ENCODE results near the gene SDK2.
A peak's percentile ranks its signal among the peaks of the same experiment; 100 is the strongest.

The SDK2 gene

GRCh38 chr17:73547790-73548189 is 96.5 kb downstream of the SDK2 start:
- in situ Hi-C loops (cut with MboI; ENCODE audit: low sequenced_read_pairs, unreplicated experiment): no loop called here
- TF ChIP-seq CTCF (IDR thresholded peaks at IDR 0.05; ENCODE audit: borderline replicate concordance, control extremely low read depth, extremely low read depth, insufficient read depth, missing control alignments): no peak
- DNase-seq (ENCODE audit: low spot score): no peak

GRCh38 chr17:73546770-73547536 is 97.3 kb downstream of the SDK2 start:
- TF ChIP-seq CTCF (IDR thresholded peaks at IDR 0.05; ENCODE audit: borderline replicate concordance, control extremely low read depth, extremely low read depth, insufficient read depth, missing control alignments): no peak
- in situ Hi-C loops (cut with MboI; ENCODE audit: low sequenced_read_pairs, unreplicated experiment): no loop called here
- DNase-seq (ENCODE audit: low spot score): peak; percentile 60

- in situ Hi-C loops (cut with MboI; ENCODE audit: low sequenced_read_pairs, unreplicated experiment): no loop called here
- DNase-seq (ENCODE audit: low spot score): no peak
- no peak for TF ChIP-seq CTCF (IDR thresholded peaks at IDR 0.05; ENCODE audit: borderline replicate concordance, control extremely low read depth, extremely low read depth, insufficient read depth, missing control alignments)
These were observed 98.1 kb downstream of the SDK2 start for GRCh38 chr17:73546114-73546513.

- in situ Hi-C loops (cut with MboI; ENCODE audit: low sequenced_read_pairs, unreplicated experiment): no loop called here
- TF ChIP-seq CTCF (IDR thresholded peaks at IDR 0.05; ENCODE audit: borderline replicate concordance, control extremely low read depth, extremely low read depth, insufficient read depth, missing control alignments): no peak
- no peak for DNase-seq (ENCODE audit: low spot score)
These were observed 98.9 kb downstream of the SDK2 start for GRCh38 chr17:73545109-73546032.

GRCh38 chr17:73544333-73544732 is 99.9 kb downstream of the SDK2 start:
- in situ Hi-C loops (cut with MboI; ENCODE audit: low sequenced_read_pairs, unreplicated experiment): no loop called here
- no peak for DNase-seq (ENCODE audit: low spot score)
- no peak for TF ChIP-seq CTCF (IDR thresholded peaks at IDR 0.05; ENCODE audit: borderline replicate concordance, control extremely low read depth, extremely low read depth, insufficient read depth, missing control alignments)

GRCh38 chr17:73542323-73542722 is 101.9 kb downstream of the SDK2 start:
- in situ Hi-C loops (cut with MboI; ENCODE audit: low sequenced_read_pairs, unreplicated experiment): no loop called here
- DNase-seq (ENCODE audit: low spot score): no peak
- TF ChIP-seq CTCF (IDR thresholded peaks at IDR 0.05; ENCODE audit: borderline replicate concordance, control extremely low read depth, extremely low read depth, insufficient read depth, missing control alignments): no peak
